ENCODE results near the gene ADAT1.

- no peak for TF ChIP-seq CTCF (IDR thresholded peaks at IDR 0.05; ENCODE audit: borderline replicate concordance, extremely low read depth, low read length, poor library complexity, severe bottlenecking)
- no peak for TF ChIP-seq EZH2 (IDR thresholded peaks at IDR 0.05; ENCODE audit: borderline replicate concordance, low read depth, low read length, severe bottlenecking)
Observed at GRCh38 chr16:75617121-75617520, 6.0 kb downstream of the ADAT1 start.

All from DND-41 (cell line).